ENCODE data around the gene GTF2B.
A peak's percentile ranks its signal among the peaks of the same experiment; 100 is the strongest.
"Not testable (repeated sequence)": the region's sequence is repeated elsewhere in the genome, so short reads cannot be mapped to it uniquely, and the experiment has no call there.

The GTF2B gene, protein sequence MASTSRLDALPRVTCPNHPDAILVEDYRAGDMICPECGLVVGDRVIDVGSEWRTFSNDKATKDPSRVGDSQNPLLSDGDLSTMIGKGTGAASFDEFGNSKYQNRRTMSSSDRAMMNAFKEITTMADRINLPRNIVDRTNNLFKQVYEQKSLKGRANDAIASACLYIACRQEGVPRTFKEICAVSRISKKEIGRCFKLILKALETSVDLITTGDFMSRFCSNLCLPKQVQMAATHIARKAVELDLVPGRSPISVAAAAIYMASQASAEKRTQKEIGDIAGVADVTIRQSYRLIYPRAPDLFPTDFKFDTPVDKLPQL

GRCh38 chr1:88891318-88891950 is at the start of gene GTF2B:
TSS of gene GTF2B (minus strand) at chr1:88891567. CDS start at chr1:88891499, 68 bp downstream.
- peak; percentile 96 for DNase-seq (ENCODE audit: low read depth)
- TF ChIP-seq, protein P1, sequence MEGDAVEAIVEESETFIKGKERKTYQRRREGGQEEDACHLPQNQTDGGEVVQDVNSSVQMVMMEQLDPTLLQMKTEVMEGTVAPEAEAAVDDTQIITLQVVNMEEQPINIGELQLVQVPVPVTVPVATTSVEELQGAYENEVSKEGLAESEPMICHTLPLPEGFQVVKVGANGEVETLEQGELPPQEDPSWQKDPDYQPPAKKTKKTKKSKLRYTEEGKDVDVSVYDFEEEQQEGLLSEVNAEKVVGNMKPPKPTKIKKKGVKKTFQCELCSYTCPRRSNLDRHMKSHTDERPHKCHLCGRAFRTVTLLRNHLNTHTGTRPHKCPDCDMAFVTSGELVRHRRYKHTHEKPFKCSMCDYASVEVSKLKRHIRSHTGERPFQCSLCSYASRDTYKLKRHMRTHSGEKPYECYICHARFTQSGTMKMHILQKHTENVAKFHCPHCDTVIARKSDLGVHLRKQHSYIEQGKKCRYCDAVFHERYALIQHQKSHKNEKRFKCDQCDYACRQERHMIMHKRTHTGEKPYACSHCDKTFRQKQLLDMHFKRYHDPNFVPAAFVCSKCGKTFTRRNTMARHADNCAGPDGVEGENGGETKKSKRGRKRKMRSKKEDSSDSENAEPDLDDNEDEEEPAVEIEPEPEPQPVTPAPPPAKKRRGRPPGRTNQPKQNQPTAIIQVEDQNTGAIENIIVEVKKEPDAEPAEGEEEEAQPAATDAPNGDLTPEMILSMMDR (IDR thresholded peaks at IDR 0.05; ENCODE audit: insufficient read depth, low read depth, low read length, missing control alignments) = no peak
- H3K4me3 ChIP-seq (ENCODE audit: low read length) = peak within 1 kb of the TSS; percentile 90

DNA sequence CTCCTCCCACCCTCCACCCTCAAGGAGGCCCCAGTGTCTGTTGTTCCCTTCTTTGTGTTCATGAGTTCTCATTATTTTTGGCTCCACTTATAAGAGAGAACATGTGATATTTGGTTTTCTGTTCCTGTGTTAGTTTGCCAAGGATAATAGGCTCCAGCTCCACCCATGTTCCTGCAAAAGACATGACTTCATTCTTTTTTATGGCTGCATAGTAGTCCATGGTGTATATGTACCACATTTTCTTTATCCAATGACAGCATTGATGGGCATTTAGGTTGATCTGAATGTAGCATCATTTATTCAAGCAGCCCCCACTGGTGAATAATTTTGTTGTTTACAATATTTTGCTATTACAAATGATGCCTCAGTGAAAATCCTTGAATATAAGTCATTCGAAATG is 47.2 kb upstream of the GTF2B start:
- not testable (repeated sequence) for DNase-seq (ENCODE audit: low read depth); H3K4me3 ChIP-seq (ENCODE audit: low read length)

GRCh38 chr1:88936760-88937342 is 45.5 kb upstream of the GTF2B start:
- H3K4me3 ChIP-seq (ENCODE audit: low read length) = no peak overlapping the region
- DNase-seq (ENCODE audit: low read depth) = no peak
- TF ChIP-seq, protein P1 (IDR thresholded peaks at IDR 0.05; ENCODE audit: insufficient read depth, low read depth, low read length, missing control alignments) = no peak

GRCh38 chr1:88936223-88936523 is 44.8 kb upstream of the GTF2B start:
- no peak overlapping the region for H3K4me3 ChIP-seq (ENCODE audit: low read length)
- TF ChIP-seq, protein P1 (IDR thresholded peaks at IDR 0.05; ENCODE audit: insufficient read depth, low read depth, low read length, missing control alignments) = no peak
- no peak for DNase-seq (ENCODE audit: low read depth)

DNA sequence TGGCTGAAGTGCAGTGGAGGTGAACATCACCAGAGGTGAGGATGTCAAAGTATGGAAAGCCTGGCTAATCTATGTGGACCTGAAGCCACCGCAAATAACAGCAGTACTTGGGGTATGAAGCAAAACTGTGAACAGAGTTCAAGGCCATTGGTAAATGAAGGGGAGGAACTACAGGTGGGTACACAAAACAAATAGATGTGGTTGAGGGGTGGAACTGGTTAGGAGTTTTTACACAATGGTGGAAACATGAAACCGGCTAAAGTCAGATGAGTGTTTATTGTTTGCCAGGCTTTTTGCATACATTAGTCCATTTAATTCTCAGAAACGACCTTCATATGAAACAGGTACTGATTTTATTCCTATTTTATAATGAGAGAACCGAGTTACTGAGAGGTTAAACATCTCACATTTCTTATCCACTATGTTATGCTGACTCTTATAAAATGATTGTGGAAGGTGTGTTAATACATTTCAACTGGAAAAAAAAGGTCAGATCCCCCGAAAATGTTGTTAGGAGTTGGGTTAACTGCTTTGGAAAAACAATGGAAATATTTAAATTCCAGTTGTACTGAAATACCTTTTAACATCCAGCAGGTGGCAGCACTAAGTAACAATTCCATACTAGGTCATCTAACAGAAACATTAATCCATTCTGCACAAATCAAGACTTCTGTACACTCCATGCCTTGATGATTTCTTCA is 44.3 kb upstream of the GTF2B start:
- no peak overlapping the region for H3K4me3 ChIP-seq (ENCODE audit: low read length)
- TF ChIP-seq, protein P1 (IDR thresholded peaks at IDR 0.05; ENCODE audit: insufficient read depth, low read depth, low read length, missing control alignments) = peak; percentile 54
- peak; percentile 46 for DNase-seq (ENCODE audit: low read depth)

- H3K4me3 ChIP-seq (ENCODE audit: low read length) = not testable (repeated sequence)
- peak; percentile 30 for DNase-seq (ENCODE audit: low read depth)
Observed at GRCh38 chr1:88930176-88930575, 38.8 kb upstream of the GTF2B start.

- no peak overlapping the region for H3K4me3 ChIP-seq (ENCODE audit: low read length)
- DNase-seq (ENCODE audit: low read depth) = no peak
- TF ChIP-seq, protein P1 (IDR thresholded peaks at IDR 0.05; ENCODE audit: insufficient read depth, low read depth, low read length, missing control alignments) = no peak
Observed at GRCh38 chr1:88923224-88923623, 31.9 kb upstream of the GTF2B start.
